Hepatocyte (in vitro differentiated cells): ENCODE results near the gene E2F1. TPM values are rescaled to one million over a fixed set of nuclear protein-coding genes. Genes with fewer than 3 reads are reported as not detected.

Experiments used
- DNase-seq: peaks from one replicate; pipeline ENCODE4 v3.0.0-alpha.2; 2016; ENCODE audit warnings: low spot score
- H2AFZ ChIP-seq: fragments of 200-600 bp; sonication (generic); 2 replicates; pipeline ENCODE4 v1.6.0; 2016; ENCODE audit warnings: antibody characterized with exemption, mild to moderate bottlenecking
- H3K27ac ChIP-seq: fragments of 200-600 bp; sonication (generic); 2 replicates; pipeline ENCODE4 v1.5.1; 2016; ENCODE audit warnings: mild to moderate bottlenecking
- H3K27me3 ChIP-seq: fragments of 200-600 bp; sonication (generic); 2 replicates; pipeline ENCODE4 v1.6.1; 2016
- H3K36me3 ChIP-seq: fragments of 200-600 bp; sonication (generic); replicated peaks from 2 replicates; pipeline ENCODE4 v1.5.1; 2016; ENCODE audit warnings: low read depth; ENCODE audit not compliant: insufficient read depth
- H3K4me1 ChIP-seq: fragments of 200-600 bp; sonication (generic); 2 replicates; pipeline ENCODE4 v1.5.1; 2016; ENCODE audit warnings: mild to moderate bottlenecking, moderate library complexity; ENCODE audit not compliant: insufficient read depth
- H3K4me2 ChIP-seq: fragments of 200-600 bp; sonication (generic); 2 replicates; pipeline ENCODE4 v1.6.0; 2016
- H3K4me3 ChIP-seq: fragments of 200-600 bp; sonication (generic); 2 replicates; pipeline ENCODE4 v1.5.1; 2016; ENCODE audit warnings: mild to moderate bottlenecking
- H3K79me2 ChIP-seq: fragments of 200-600 bp; sonication (generic); 2 replicates; pipeline ENCODE4 v1.6.0; 2017; ENCODE audit warnings: mild to moderate bottlenecking
- H3K9me2 ChIP-seq: fragments of 200-600 bp; sonication (generic); replicated peaks from 2 replicates; pipeline ENCODE4 v1.6.0; 2017; ENCODE audit warnings: mild to moderate bottlenecking; ENCODE audit not compliant: insufficient read depth
- H3K9me3 ChIP-seq: fragments of 200-600 bp; sonication (generic); 2 replicates; pipeline ENCODE4 v1.5.1; 2016; ENCODE audit warnings: low read depth, mild to moderate bottlenecking
- H4K20me1 ChIP-seq: fragments of 200-600 bp; sonication (generic); 2 replicates; pipeline ENCODE4 v1.6.0; 2016; ENCODE audit warnings: mild to moderate bottlenecking; ENCODE audit not compliant: insufficient read depth, poor library complexity, severe bottlenecking
- CTCF ChIP-seq: fragments of 200-600 bp; sonication (generic); IDR thresholded peaks from 2 replicates; pipeline ENCODE4 v1.5.1; 2016; ENCODE audit warnings: antibody characterized with exemption, mild to moderate bottlenecking; ENCODE audit not compliant: poor library complexity
- EZH2 ChIP-seq: fragments of 200-600 bp; sonication (generic); IDR thresholded peaks from 2 replicates; pipeline ENCODE4 v1.6.1; 2016; ENCODE audit warnings: antibody characterized with exemption, mild to moderate bottlenecking, borderline replicate concordance
- EZH2phosphoT487 ChIP-seq: fragments of 200-600 bp; sonication (generic); IDR thresholded peaks from one replicate; pipeline ENCODE4 v1.6.1; 2018; ENCODE audit warnings: antibody characterized with exemption, mild to moderate bottlenecking, low read depth, moderate library complexity; ENCODE audit not compliant: unreplicated experiment, severe bottlenecking
- WGBS: methylation state at CpG from one replicate; pipeline ENCODE4 v1.1.6; 2016; ENCODE audit warnings: low lambda C conversion rate; ENCODE audit errors: missing lambda C conversion rate; 5-methylcytosine and 5-hydroxymethylcytosine counted together
- polyA plus RNA-seq: library from polyadenylated mRNA; unstranded; fragments of >200 nt; fragmentation: Nextera tagmentation; extraction: Ambion mirVana; gene quantifications from 2 replicates; pipeline ENCODE4 v1.2.1, GENCODE V29; 2016
- total RNA-seq: library from RNA; depleted of rRNA; stranded (reverse); fragments of >200 nt; gene quantifications from 2 replicates; pipeline ENCODE4 v1.2.3, GENCODE V29; 2014

The E2F1 gene
- total and polyA plus RNA-seq, 2 experiments from 2014 or later: 9.1 to 11.8 TPM

- peaks cover 14% of the 10 kb centered on the region for H3K4me1 ChIP-seq
- peak overlapping the region; percentile 97 for H3K4me2 ChIP-seq
- 100% methylated on average over 2 of the region's 2 CpGs for WGBS
- H2AFZ ChIP-seq: no peak overlapping the region
- H3K27me3 ChIP-seq: no peaks in the 10 kb centered on the region
- H3K4me3 ChIP-seq: no peak overlapping the region
- no peaks in the 10 kb centered on the region for H4K20me1 ChIP-seq
- peaks cover 10% of the 10 kb centered on the region for H3K79me2 ChIP-seq
- no peaks in the 10 kb centered on the region for H3K36me3 ChIP-seq
- no peak for DNase-seq
- H3K9me3 ChIP-seq: no peaks in the 10 kb centered on the region
- no peaks in the 10 kb centered on the region for H3K9me2 ChIP-seq
- H3K27ac ChIP-seq: peak overlapping the region; percentile 95
- no peak for TF ChIP-seq CTCF
- TF ChIP-seq EZH2: no peak
- TF ChIP-seq EZH2phosphoT487: no peak
Observed at GRCh38 chr20:33664762-33665144, 21.4 kb downstream of the E2F1 start.

- TF ChIP-seq CTCF (no peak), EZH2 (no peak), EZH2phosphoT487 (no peak)
- no peaks in the 10 kb centered on the region for H3K9me3 ChIP-seq
- no peaks in the 10 kb centered on the region for H3K9me2 ChIP-seq
- no peaks in the 10 kb centered on the region for H3K36me3 ChIP-seq
- peaks cover 14% of the 10 kb centered on the region for H3K4me1 ChIP-seq
- peaks cover 10% of the 10 kb centered on the region for H3K79me2 ChIP-seq
- no peaks in the 10 kb centered on the region for H4K20me1 ChIP-seq
- H3K4me3 ChIP-seq: peak overlapping the region; percentile 88
- H3K4me2 ChIP-seq: peak overlapping the region; percentile 97
- DNase-seq: no peak
- no peaks in the 10 kb centered on the region for H3K27me3 ChIP-seq
- H3K27ac ChIP-seq: peak overlapping the region; percentile 95
- WGBS: 51% methylated on average over 9 of the region's 9 CpGs
- H2AFZ ChIP-seq: peak overlapping the region; percentile 88
Observed at GRCh38 chr20:33664085-33664761, 22.0 kb downstream of the E2F1 start.

- Histone ChIP-seq H3K4me3 (peak overlapping the region; percentile 88), H3K9me2 (no peaks in the 10 kb centered on the region), H3K79me2 (peaks cover 10% of the 10 kb centered on the region), H3K4me2 (peak overlapping the region; percentile 97), H2AFZ (peak overlapping the region; percentile 88), H3K27me3 (no peaks in the 10 kb centered on the region), H4K20me1 (no peaks in the 10 kb centered on the region), H3K27ac (peak overlapping the region; percentile 95), H3K9me3 (no peaks in the 10 kb centered on the region), H3K4me1 (peaks cover 14% of the 10 kb centered on the region), H3K36me3 (no peaks in the 10 kb centered on the region)
- WGBS: 2% methylated on average over 79 of the region's 84 CpGs
- peak; percentile 96 for DNase-seq
- TF ChIP-seq EZH2phosphoT487: no peak
- TF ChIP-seq CTCF: no peak
- TF ChIP-seq EZH2: no peak
Observed at GRCh38 chr20:33663161-33664084, 22.8 kb downstream of the E2F1 start.
